Activated CD4-positive, alpha-beta T cell treated with anti-CD3 and anti-CD28 coated beads for 1 hour (primary cell): ENCODE measurements around the gene CATSPERZ.

ENCODE experiments used
- DNase-seq: peaks from one replicate; pipeline ENCODE4 v3.0.0-alpha.2; 2020

Gene CATSPERZ

GRCh38 chr11:64285885-64286800 is 14.0 kb upstream of the CATSPERZ start:
- no peak for DNase-seq

GRCh38 chr11:64286801-64287159 is 13.4 kb upstream of the CATSPERZ start:
- no peak for DNase-seq

GRCh38 chr11:64287676-64288352 is 12.3 kb upstream of the CATSPERZ start:
- DNase-seq, result no peak

GRCh38 chr11:64288353-64288750 is 11.8 kb upstream of the CATSPERZ start:
- no peak for DNase-seq

GRCh38 chr11:64289002-64289564 is 11.1 kb upstream of the CATSPERZ start:
- no peak for DNase-seq

GRCh38 chr11:64290352-64291261 is 9.6 kb upstream of the CATSPERZ start:
- no peak for DNase-seq

GRCh38 chr11:64291262-64291751 is 8.9 kb upstream of the CATSPERZ start, which contains the start of gene KCNK4:
Gene KCNK4, plus strand, starts transcription at chr11:64291302. Its CDS starts 1,717 bp downstream, at chr11:64293019.
- no peak for DNase-seq

- DNase-seq, result no peak
These were observed 8.3 kb upstream of the CATSPERZ start for GRCh38 chr11:64291752-64292459.

GRCh38 chr11:64292460-64293254 is 7.5 kb upstream of the CATSPERZ start:
- DNase-seq, result no peak

GRCh38 chr11:64294774-64295173 is 5.4 kb upstream of the CATSPERZ start:
- no peak for DNase-seq

- DNase-seq, result no peak
These were observed 4.4 kb upstream of the CATSPERZ start for GRCh38 chr11:64295760-64296159.

- DNase-seq, result no peak
These were observed 3.9 kb upstream of the CATSPERZ start for GRCh38 chr11:64296236-64296635.

GRCh38 chr11:64296830-64297698 is 3.1 kb upstream of the CATSPERZ start:
- DNase-seq, result no peak

GRCh38 chr11:64297699-64298358 is 2.3 kb upstream of the CATSPERZ start:
- no peak for DNase-seq

- no peak for DNase-seq
These were observed 952 bp upstream of the CATSPERZ start for GRCh38 chr11:64298966-64299846.

- no peak for DNase-seq
These were observed 3.2 kb downstream of the CATSPERZ start for GRCh38 chr11:64303109-64304031.

- no peak for DNase-seq
These were observed 3.8 kb downstream of the CATSPERZ start for GRCh38 chr11:64304032-64304315.
